ENCODE results near the gene ACSL6. TPM values are rescaled to one million over a fixed set of nuclear protein-coding genes. Genes with fewer than 3 reads are reported as not detected.

Gene ACSL6
- total and polyA plus RNA-seq, 8 donors: 0.45 to 1.3 (median 0.96) TPM

DNA sequence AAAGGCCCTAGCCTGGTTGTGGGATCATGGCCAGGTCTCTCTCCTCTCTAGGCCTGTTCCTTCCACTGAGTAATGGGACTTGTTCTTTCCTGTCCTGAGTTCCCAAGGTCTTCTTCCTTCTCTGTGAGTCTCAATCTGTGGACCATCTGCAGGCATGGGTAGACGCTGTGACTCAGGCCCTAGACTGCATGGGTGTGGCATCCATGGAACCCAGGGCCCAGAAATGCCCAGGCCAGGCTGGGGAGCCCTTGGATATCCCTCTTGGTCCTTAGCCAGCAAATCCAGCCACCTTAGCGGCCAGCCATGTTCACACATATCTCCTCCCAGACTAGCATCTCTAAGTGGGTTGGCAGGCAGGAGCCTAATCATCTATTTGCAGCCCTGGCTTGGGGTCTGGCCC is 2.3 kb upstream of the ACSL6 start:
- DNase-seq: no peak
- Histone ChIP-seq H3K27me3 (peaks cover 10 to 95% of the 10 kb centered on the region in 2 donors), H3K4me1 (peaks cover 0 to 12% of the 10 kb centered on the region in 2 donors), H3K27ac (no peak overlapping the region), H3K36me3 (no peaks in the 10 kb centered on the region), H3K9me3 (no peaks in the 10 kb centered on the region), H3K4me3 (no peak overlapping the region)
- no peak for ATAC-seq
- TF ChIP-seq, protein P1, sequence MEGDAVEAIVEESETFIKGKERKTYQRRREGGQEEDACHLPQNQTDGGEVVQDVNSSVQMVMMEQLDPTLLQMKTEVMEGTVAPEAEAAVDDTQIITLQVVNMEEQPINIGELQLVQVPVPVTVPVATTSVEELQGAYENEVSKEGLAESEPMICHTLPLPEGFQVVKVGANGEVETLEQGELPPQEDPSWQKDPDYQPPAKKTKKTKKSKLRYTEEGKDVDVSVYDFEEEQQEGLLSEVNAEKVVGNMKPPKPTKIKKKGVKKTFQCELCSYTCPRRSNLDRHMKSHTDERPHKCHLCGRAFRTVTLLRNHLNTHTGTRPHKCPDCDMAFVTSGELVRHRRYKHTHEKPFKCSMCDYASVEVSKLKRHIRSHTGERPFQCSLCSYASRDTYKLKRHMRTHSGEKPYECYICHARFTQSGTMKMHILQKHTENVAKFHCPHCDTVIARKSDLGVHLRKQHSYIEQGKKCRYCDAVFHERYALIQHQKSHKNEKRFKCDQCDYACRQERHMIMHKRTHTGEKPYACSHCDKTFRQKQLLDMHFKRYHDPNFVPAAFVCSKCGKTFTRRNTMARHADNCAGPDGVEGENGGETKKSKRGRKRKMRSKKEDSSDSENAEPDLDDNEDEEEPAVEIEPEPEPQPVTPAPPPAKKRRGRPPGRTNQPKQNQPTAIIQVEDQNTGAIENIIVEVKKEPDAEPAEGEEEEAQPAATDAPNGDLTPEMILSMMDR (IDR thresholded peaks at IDR 0.05): no peak
- intact Hi-C loops (cut with DNase I): no loop called here

DNA sequence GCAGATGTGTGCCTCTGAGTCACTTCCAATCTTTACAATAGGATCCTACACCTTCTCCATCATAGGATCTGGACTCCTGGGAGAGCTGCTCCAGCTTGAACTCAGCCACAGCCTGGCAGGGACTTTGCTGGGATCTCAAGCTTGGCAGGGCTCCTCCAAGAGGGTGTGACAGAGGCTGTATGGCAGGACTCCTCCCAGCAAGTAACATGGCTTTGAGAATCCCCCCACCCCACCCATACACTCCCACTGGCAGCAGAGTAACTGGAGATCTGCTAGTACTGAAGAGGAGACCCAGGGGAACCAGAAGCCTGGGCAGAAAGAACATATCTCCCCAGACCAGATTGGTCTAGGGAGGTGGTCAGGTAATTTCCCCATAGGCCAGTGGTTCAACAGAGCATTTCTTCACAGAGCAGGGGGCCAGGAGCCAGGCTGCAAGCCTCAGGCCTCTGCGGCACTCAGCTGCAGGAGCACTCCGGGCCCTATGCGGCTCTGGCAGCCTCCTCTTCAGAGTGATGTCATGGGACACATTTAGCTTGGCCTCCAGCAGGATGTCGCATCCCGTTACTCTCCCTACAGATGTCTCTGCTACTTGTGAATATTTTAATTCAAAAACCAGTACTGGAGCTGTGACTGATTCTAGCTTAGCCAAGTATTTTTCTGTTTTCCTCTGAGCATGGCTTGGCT is 1.7 kb upstream of the ACSL6 start:
- H3K36me3 ChIP-seq: no peaks in the 10 kb centered on the region
- H3K4me3 ChIP-seq: no peak overlapping the region
- peaks cover 10 to 95% of the 10 kb centered on the region in 2 donors for H3K27me3 ChIP-seq
- no peak for DNase-seq
- intact Hi-C loops (cut with DNase I): no loop called here
- no peak for ATAC-seq
- no peaks in the 10 kb centered on the region for H3K9me3 ChIP-seq
- H3K27ac ChIP-seq: no peak overlapping the region
- TF ChIP-seq, protein P1 (IDR thresholded peaks at IDR 0.05): no peak
- peaks cover 0 to 12% of the 10 kb centered on the region in 2 donors for H3K4me1 ChIP-seq

DNA sequence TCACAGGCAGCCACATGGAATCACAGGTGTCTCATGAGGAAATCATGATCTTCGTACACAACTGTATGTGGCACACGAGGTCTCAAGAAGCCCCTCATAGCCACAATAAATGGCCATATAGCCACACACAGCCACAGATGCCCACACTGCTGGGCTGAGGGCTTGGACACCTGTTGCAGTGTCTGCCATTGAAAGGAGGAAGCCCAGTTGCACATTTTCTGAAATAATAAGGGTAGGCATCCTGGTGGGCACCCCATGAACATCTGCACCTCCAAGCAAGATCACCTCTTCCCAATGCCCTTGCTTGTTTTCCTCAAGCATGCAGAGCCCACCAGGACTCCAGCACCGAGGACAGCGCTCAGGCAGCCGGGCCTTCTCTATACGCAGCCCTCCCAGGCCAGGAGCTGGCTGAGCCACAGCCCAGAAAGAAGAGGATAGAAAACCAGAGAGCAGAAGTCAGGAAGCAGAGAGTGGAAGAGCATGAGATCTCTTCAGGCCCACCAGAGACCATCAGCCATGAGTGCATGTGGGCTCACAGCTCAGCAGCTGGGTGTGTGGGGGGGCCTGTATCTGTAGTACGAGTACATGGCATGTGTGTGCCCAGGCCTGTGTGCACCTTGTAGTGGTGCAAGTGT is 1.0 kb upstream of the ACSL6 start:
- Histone ChIP-seq H3K27ac (no peak overlapping the region), H3K27me3 (peaks cover 10 to 91% of the 10 kb centered on the region in 2 donors), H3K9me3 (no peaks in the 10 kb centered on the region), H3K4me3 (peak overlapping the region in 1 of 2 donors; percentile 45), H3K4me1 (peaks cover 0 to 12% of the 10 kb centered on the region in 2 donors), H3K36me3 (no peaks in the 10 kb centered on the region)
- DNase-seq (peak in 3 of 4 donors; percentile 51 to 83 (median 76)), ATAC-seq (peak; percentile 59)
- TF ChIP-seq, protein P1 (IDR thresholded peaks at IDR 0.05): no peak
- intact Hi-C loops (cut with DNase I): no loop called here

DNA sequence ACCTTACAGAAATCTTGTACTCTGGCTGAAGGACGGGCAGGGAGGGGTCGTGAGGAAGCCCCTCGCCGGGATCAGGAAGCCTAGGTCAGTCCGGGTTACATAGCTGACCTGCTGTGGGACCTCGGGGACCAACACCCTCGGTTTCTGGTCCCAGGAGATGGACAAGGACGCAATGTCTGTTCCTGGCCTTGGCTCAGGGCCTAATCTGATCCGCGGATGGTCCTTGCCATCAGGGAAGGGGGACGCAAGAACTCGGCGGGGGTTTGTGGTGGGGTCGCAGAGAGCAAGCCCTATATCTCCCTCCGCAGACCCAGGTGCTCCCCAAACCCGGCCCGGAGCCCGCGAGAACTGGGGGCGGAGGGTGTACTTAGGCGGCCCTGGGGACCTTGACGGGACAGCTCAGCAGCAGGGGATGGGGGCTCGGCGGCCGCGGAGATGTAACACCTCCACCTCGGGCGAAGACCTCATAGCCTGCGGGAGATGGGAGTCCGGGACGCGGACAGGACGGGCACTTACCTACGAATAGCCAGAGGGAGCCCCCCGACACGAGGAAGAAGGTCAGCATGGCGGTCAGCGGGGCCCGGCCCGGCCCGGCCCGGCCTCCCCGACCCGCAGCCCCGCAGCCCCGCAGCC is 353 bp downstream of the ACSL6 start:
- peaks cover 10 to 79% of the 10 kb centered on the region in 2 donors for H3K27me3 ChIP-seq
- no peak for ATAC-seq
- H3K36me3 ChIP-seq: no peaks in the 10 kb centered on the region
- intact Hi-C loops (cut with DNase I): no loop called here
- H3K27ac ChIP-seq: no peak overlapping the region
- H3K9me3 ChIP-seq: no peaks in the 10 kb centered on the region
- peak overlapping the region; percentile 38 to 45 for H3K4me3 ChIP-seq
- TF ChIP-seq, protein P1 (IDR thresholded peaks at IDR 0.05): no peak
- peaks cover 0 to 12% of the 10 kb centered on the region in 2 donors for H3K4me1 ChIP-seq
- DNase-seq: no peak

DNA sequence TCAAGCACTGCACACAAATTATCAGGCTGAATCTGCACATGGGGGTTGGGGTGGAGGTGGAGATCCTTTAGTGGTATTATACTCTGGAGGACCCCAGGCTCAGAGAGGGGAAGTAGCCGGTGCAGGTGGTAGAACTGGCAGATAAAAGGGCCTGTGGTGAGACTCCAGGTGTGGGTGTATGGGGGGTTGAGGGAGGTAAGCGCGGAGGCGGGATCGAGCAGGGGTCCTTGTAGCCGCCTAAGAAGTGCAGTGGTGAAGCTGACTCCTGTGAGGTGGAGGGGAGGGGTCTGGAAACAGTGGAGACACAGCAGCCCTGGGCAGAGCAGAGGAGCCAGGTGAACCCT is 841 bp downstream of the ACSL6 start:
- Histone ChIP-seq H3K27me3 (peaks cover 10 to 74% of the 10 kb centered on the region in 2 donors), H3K27ac (no peak overlapping the region), H3K4me1 (peaks cover 0 to 12% of the 10 kb centered on the region in 2 donors), H3K9me3 (no peaks in the 10 kb centered on the region), H3K36me3 (no peaks in the 10 kb centered on the region), H3K4me3 (no peak overlapping the region)
- intact Hi-C loops (cut with DNase I): no loop called here
- TF ChIP-seq, protein P1 (IDR thresholded peaks at IDR 0.05): no peak
- no peak for DNase-seq
- ATAC-seq: no peak
